H1 (cell line): ENCODE measurements around the gene WDR93. TPM values are rescaled to one million over a fixed set of nuclear protein-coding genes. Genes with fewer than 3 reads are reported as not detected.
A peak's percentile ranks its signal among the peaks of the same experiment; 100 is the strongest.

Experiments used
- CTCF ChIA-PET: fragments of 300-600 bp; sonication (Branson Sonifier 250); formaldehyde crosslinking; loops from one replicate; lab custom pipeline; 2021; ENCODE audit not compliant: partially characterized antibody; lab: Charles Lee
- POLR2A ChIA-PET: fragments of 300-600 bp; sonication (Branson Sonifier 250); formaldehyde crosslinking; loops from one replicate; lab custom pipeline; 2021; ENCODE audit warnings: inconsistent platforms; ENCODE audit not compliant: partially characterized antibody; lab: Charles Lee
- DNase-seq, 2 experiments: peaks; one replicate each; pipeline versions ENCODE4 v3.0.0 to v3.0.0-alpha.2; 2010 to 2022; ENCODE audit warnings: low spot score in 2 of 2, low read depth in 1 of 2, mixed read lengths in 1 of 2
- FAIRE-seq: peaks from 2 replicates; lab custom pipeline; 2011; peaks lifted over from hg19 to GRCh38; lab: Jason Lieb, UNC
- H2AFZ ChIP-seq: 2 replicates; pipeline ENCODE4 v1.8.1; 2012; ENCODE audit warnings: low read length, inconsistent platforms
- H2AK5ac ChIP-seq: 2 replicates; pipeline ENCODE4 v1.6.1; 2013; ENCODE audit warnings: low read depth, low read length
- H2BK120ac ChIP-seq: replicated peaks from 2 replicates; pipeline ENCODE3; 2013; ENCODE audit warnings: low read depth, low read length, inconsistent platforms
- H2BK12ac ChIP-seq: 2 replicates; pipeline ENCODE4 v1.6.1; 2013; ENCODE audit warnings: low read depth, low read length
- H2BK15ac ChIP-seq: 2 replicates; pipeline ENCODE4 v1.6.1; 2013; ENCODE audit warnings: low read length
- H2BK20ac ChIP-seq: 2 replicates; pipeline ENCODE4 v1.6.1; 2013; ENCODE audit warnings: low read length
- H2BK5ac ChIP-seq: 2 replicates; pipeline ENCODE4 v1.6.1; 2013; ENCODE audit warnings: low read depth, low read length
- H3K14ac ChIP-seq: 2 replicates; pipeline ENCODE4 v1.6.1; 2013; ENCODE audit warnings: inconsistent platforms; ENCODE audit not compliant: insufficient read length
- H3K18ac ChIP-seq: 2 replicates; pipeline ENCODE4 v1.6.1; 2013; ENCODE audit warnings: low read length; ENCODE audit errors: extremely low read depth
- H3K23ac ChIP-seq: 2 replicates; pipeline ENCODE4 v1.6.1; 2013; ENCODE audit warnings: inconsistent platforms; ENCODE audit not compliant: insufficient read length
- H3K23me2 ChIP-seq: 2 replicates; pipeline ENCODE4 v1.6.1; 2013; ENCODE audit warnings: low read depth, low read length
- H3K27ac ChIP-seq: 2 replicates; pipeline ENCODE4 v1.6.1; 2011; ENCODE audit warnings: low read depth, low read length, inconsistent platforms
- H3K27me3 ChIP-seq, 4 experiments: replicated peaks in 1 of 4; 1 replicate in 1 of 4; 2 replicates in 3 of 4; pipeline versions ENCODE4 v1.6.1 to v1.8.1; 2011 to 2013; ENCODE audit warnings: low read length in 3 of 4, mild to moderate bottlenecking in 3 of 4, inconsistent platforms in 2 of 4, mixed read lengths in 2 of 4, moderate library complexity in 1 of 4; ENCODE audit not compliant: control insufficient read depth in 3 of 4, insufficient read depth in 3 of 4; ENCODE audit errors: extremely low read depth in 1 of 4
- H3K36me3 ChIP-seq, 4 experiments: 2 replicates each; pipeline versions ENCODE4 v1.6.1 to v1.8.1; 2011 to 2013; ENCODE audit warnings: mild to moderate bottlenecking in 4 of 4, low read length in 3 of 4, moderate library complexity in 2 of 4, control low read depth in 1 of 4, inconsistent platforms in 1 of 4; ENCODE audit not compliant: insufficient read depth in 4 of 4, control insufficient read depth in 2 of 4
- H3K4ac ChIP-seq: replicated peaks from 2 replicates; pipeline ENCODE3; 2013; ENCODE audit warnings: low read length, low read depth, mixed read lengths, inconsistent platforms; ENCODE audit not compliant: insufficient read length
- H3K4me1 ChIP-seq, 4 experiments: replicated peaks in 1 of 4; 1 replicate in 1 of 4; 2 replicates in 3 of 4; pipeline versions ENCODE4 v1.6.1 to v1.8.1; 2011 to 2013; ENCODE audit warnings: low read length in 3 of 4, inconsistent platforms in 2 of 4, mixed read lengths in 1 of 4; ENCODE audit not compliant: insufficient read depth in 4 of 4, control insufficient read depth in 3 of 4
- H3K4me2 ChIP-seq, 2 experiments: 2 replicates each; pipeline versions ENCODE4 v1.6.1 to v1.8.1; 2011 to 2013; ENCODE audit warnings: low read depth in 2 of 2, low read length in 2 of 2, control low read depth in 1 of 2, inconsistent platforms in 1 of 2, mild to moderate bottlenecking in 1 of 2; ENCODE audit not compliant: insufficient read depth in 1 of 2
- H3K4me3 ChIP-seq, 4 experiments: fragments of 200-600, 300-600 bp in 1 of 4; sonication (generic), shearing (Covaris generic), sonication (Bioruptor Twin) in 1 of 4; 2 replicates each; pipeline versions ENCODE4 v1.5.1 to v1.8.1; 2011 to 2016; ENCODE audit warnings: low read length in 4 of 4, low read depth in 3 of 4, control low read depth in 2 of 4, inconsistent platforms in 2 of 4, mild to moderate bottlenecking in 2 of 4, mixed read lengths in 1 of 4, moderate library complexity in 1 of 4; ENCODE audit not compliant: insufficient read depth in 2 of 4; ENCODE audit errors: extremely low read depth in 1 of 4
- H3K56ac ChIP-seq: replicated peaks from 2 replicates; pipeline ENCODE3; 2013; ENCODE audit warnings: low read depth, mild to moderate bottlenecking, mixed read lengths, low read length, inconsistent platforms; ENCODE audit not compliant: insufficient read length
- H3K79me1 ChIP-seq: 2 replicates; pipeline ENCODE4 v1.6.1; 2013; ENCODE audit warnings: low read depth, low read length, control low read depth
- H3K79me2 ChIP-seq, 2 experiments: 2 replicates each; pipeline versions ENCODE4 v1.6.1 to v1.8.1; 2012 to 2013; ENCODE audit warnings: low read length in 2 of 2, mild to moderate bottlenecking in 2 of 2, inconsistent platforms in 1 of 2; ENCODE audit not compliant: insufficient read depth in 2 of 2, control insufficient read depth in 1 of 2
- H3K9ac ChIP-seq, 4 experiments: replicated peaks in 1 of 4; 1 replicate in 1 of 4; 2 replicates in 3 of 4; pipeline versions ENCODE4 v1.6.1 to v1.8.1; 2011 to 2013; ENCODE audit warnings: low read depth in 3 of 4, low read length in 3 of 4, control low read depth in 2 of 4, mild to moderate bottlenecking in 2 of 4, moderate library complexity in 2 of 4, inconsistent platforms in 1 of 4; ENCODE audit errors: extremely low read depth in 1 of 4
- H3K9me3 ChIP-seq, 2 experiments: 2 replicates each; pipeline versions ENCODE4 v1.6.1 to v1.8.1; 2012 to 2013; ENCODE audit warnings: mild to moderate bottlenecking in 2 of 2, moderate library complexity in 2 of 2, control low read depth in 1 of 2, inconsistent platforms in 1 of 2, low read depth in 1 of 2, low read length in 1 of 2, mixed read lengths in 1 of 2; ENCODE audit not compliant: insufficient read depth in 2 of 2
- H4K20me1 ChIP-seq, 2 experiments: replicated peaks in 1 of 2; 2 replicates each; pipeline versions ENCODE3 to v1.8.1; 2011 to 2013; ENCODE audit warnings: inconsistent platforms in 2 of 2, low read length in 2 of 2, mild to moderate bottlenecking in 1 of 2; ENCODE audit not compliant: insufficient read depth in 2 of 2, control insufficient read depth in 1 of 2
- H4K5ac ChIP-seq: 2 replicates; pipeline ENCODE4 v1.6.1; 2013; ENCODE audit warnings: low read length, low read depth, mixed read lengths, inconsistent platforms; ENCODE audit not compliant: insufficient read length
- H4K8ac ChIP-seq: 2 replicates; pipeline ENCODE4 v1.8.0; 2013; ENCODE audit warnings: mild to moderate bottlenecking, moderate library complexity, low read length, inconsistent platforms; ENCODE audit not compliant: insufficient read depth; ENCODE audit errors: extremely low read depth
- H4K91ac ChIP-seq: replicated peaks from 2 replicates; pipeline ENCODE3; 2013; ENCODE audit warnings: low read length, mixed read lengths, inconsistent platforms; ENCODE audit not compliant: insufficient read length
- BACH1 ChIP-seq: IDR thresholded peaks from 2 replicates; pipeline ENCODE4 v1.6.1; 2012; ENCODE audit warnings: low read length, improper control_type of control experiment
- CEBPB ChIP-seq: IDR thresholded peaks from 2 replicates; pipeline ENCODE4 v1.6.1; 2012; ENCODE audit warnings: low read depth, low read length
- GABPA ChIP-seq: IDR thresholded peaks from 2 replicates; pipeline ENCODE4 v1.6.1; 2011; ENCODE audit warnings: mild to moderate bottlenecking, low read length, moderate library complexity, borderline replicate concordance; ENCODE audit not compliant: insufficient read depth
- HDAC2 ChIP-seq, 2 experiments: fragments of 300-600 bp in 1 of 2; sonication (generic) in 1 of 2; IDR thresholded peaks; 2 replicates each; pipeline ENCODE4 v1.6.1; 2011 to 2012; ENCODE audit warnings: low read depth in 2 of 2, low read length in 2 of 2, mild to moderate bottlenecking in 2 of 2, moderate library complexity in 2 of 2, borderline replicate concordance in 1 of 2, inconsistent platforms in 1 of 2
- RAD21 ChIP-seq, 2 experiments: IDR thresholded peaks in 1 of 2; conservative IDR thresholded peaks in 1 of 2; 2 replicates each; pipeline ENCODE4 v1.6.1; 2011; ENCODE audit warnings: low read depth in 2 of 2, low read length in 2 of 2, improper control_type of control experiment in 1 of 2, inconsistent platforms in 1 of 2, mild to moderate bottlenecking in 1 of 2, moderate library complexity in 1 of 2
- SP1 ChIP-seq: IDR thresholded peaks from 2 replicates; pipeline ENCODE4 v1.6.1; 2011; ENCODE audit warnings: low read depth, low read length
- WGBS, 2 experiments: shearing (Covaris generic) in 1 of 2; methylation state at CpG; one replicate each; pipeline versions ENCODE4 v1.1.6 to v1.1.7; 2013 to 2015; ENCODE audit warnings: low lambda C conversion rate in 2 of 2, mixed read lengths in 2 of 2, inconsistent platforms in 1 of 2, low coverage in 1 of 2, missing lambda C conversion rate in 1 of 2; ENCODE audit not compliant: insufficient replicate concordance in 2 of 2, insufficient coverage in 1 of 2, insufficient read length in 1 of 2; ENCODE audit errors: extremely low coverage in 1 of 2, missing lambda C conversion rate in 1 of 2; 5-methylcytosine and 5-hydroxymethylcytosine counted together
- polyA plus RNA-seq, 7 experiments: library from polyadenylated mRNA; depleted of rRNA in 3 of 7; stranded (reverse) in 5 of 7; unstranded in 2 of 7; fragments of >200 nt in 5 of 7; fragments of 200-250 nt in 2 of 7; gene quantifications; 1 replicate in 5 of 7; 2 replicates in 1 of 7; 4 replicates in 1 of 7; pipeline versions ENCODE4 v1.2.1 to v1.2.3, GENCODE V29; 2011 to 2013; ENCODE audit warnings: missing spikeins in 2 of 7, mixed read lengths in 2 of 7
- total RNA-seq: library from RNA; stranded (reverse); fragmentation: NEBNext Ultra II Directional; extraction: Animal tissue kit (Norgen Biotek cat#: 25700); gene quantifications from 2 replicates; pipeline ENCODE4 v1.2.1, GENCODE V29; 2021

WDR93 gene
- total and polyA plus RNA-seq, 2 of the 8 experiments (the other 6 are each of a cell fraction or from before 2014, with no cell fraction given): 0.03 TPM; not detected in 1

DNA sequence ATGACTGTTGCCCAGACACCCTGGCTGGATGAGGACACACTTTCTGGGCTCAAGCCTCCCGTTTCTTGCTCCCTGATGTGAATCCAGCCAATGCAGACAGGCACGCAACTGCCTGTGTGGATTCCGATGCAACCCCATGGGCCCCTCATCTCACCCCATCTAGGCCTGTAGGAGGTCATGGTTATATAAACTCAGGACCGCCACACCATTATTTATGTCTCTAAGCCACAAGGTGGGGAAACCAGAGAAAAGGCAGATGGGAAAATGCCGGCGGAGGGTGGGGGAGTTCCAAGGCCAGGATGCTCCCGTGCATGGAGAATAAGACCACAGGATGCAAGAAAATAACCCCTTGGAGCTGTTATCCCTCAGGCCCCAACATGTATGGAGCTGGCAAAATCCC lies 58.4 kb downstream of the WDR93 start:
- POLR2A ChIA-PET: no interaction called here
- FAIRE-seq (no peak), DNase-seq (no peak)
- Histone ChIP-seq H3K9me3 (no peaks in the 10 kb centered on the region), H3K9ac (no peak overlapping the region), H3K4me2 (peak overlapping the region in 1 of 2 experiments; percentile 58; a peak in 1 of 4 replicates), H3K79me2 (no peaks in the 10 kb centered on the region), H3K23me2 (peaks cover 28% of the 10 kb centered on the region; the same call in 1 of the 2 replicates), H3K79me1 (no peaks in the 10 kb centered on the region; the same call in none of the 2 replicates), H2BK20ac (no peak overlapping the region), H4K8ac (no peak overlapping the region), H4K91ac (no peak overlapping the region), H3K4me1 (peaks cover 0 to 24% (median 19%) of the 10 kb centered on the region in 4 experiments; a peak in 6 of 7 replicates), H3K27ac (no peak overlapping the region), H3K14ac (no peak overlapping the region), H2AK5ac (no peak overlapping the region; the same call in 1 of the 2 replicates), H3K18ac (no peak overlapping the region), H2BK15ac (no peak overlapping the region), H2AFZ (no peak overlapping the region), H3K27me3 (peaks cover 40 to 75% (median 70%) of the 10 kb centered on the region in 4 experiments), H2BK5ac (no peak overlapping the region), H2BK120ac (no peak overlapping the region), H2BK12ac (no peak overlapping the region), H3K56ac (no peak overlapping the region), H4K20me1 (peaks cover 1 to 12% of the 10 kb centered on the region in 2 experiments), H3K36me3 (no peaks in the 10 kb centered on the region), H3K4me3 (no peak overlapping the region), H3K23ac (no peak overlapping the region), H4K5ac (no peak overlapping the region), H3K4ac (no peak overlapping the region)
- TF ChIP-seq CEBPB (no peak), RAD21 (IDR thresholded peaks at IDR 0.05 in 1 of 2, conservative IDR thresholded peaks at IDR 0.05 in 1 of 2; ENCODE audit: low read depth in 2 of 2, low read length in 2 of 2) (no peak), BACH1 (no peak), GABPA (no peak), HDAC2 (IDR thresholded peaks at IDR 0.05; ENCODE audit: borderline replicate concordance in 1 of 2, low read depth in 2 of 2, low read length in 2 of 2) (no peak), SP1 (no peak)
- CTCF ChIA-PET: interaction anchor here (0.6 to 2.6 kb wide), 5 partner anchors 9 to 257 kb away, joined by 3 to 11 read pairs (median 5); no protein-coding TSS in a partner anchor
- WGBS, 2 experiments: 50% methylated on average over 7 of the region's 7 CpGs; no CpG with 5 or more reads in 1 of the 2 experiments
